NOMO-1 (cell line): ENCODE results near the gene KIF23.

Experiments used
- DNase-seq, 2 experiments: peaks; one replicate each; lab custom pipeline; 2025; ENCODE audit not compliant: unreplicated experiment in 2 of 2; lab: John Stamatoyannopoulos, UW

KIF23 gene

GRCh38 chr15:69394556-69395282 is 19.4 kb upstream of the KIF23 start:
- DNase-seq = peak; percentile 77 to 82

GRCh38 chr15:69395460-69395859 is 18.7 kb upstream of the KIF23 start:
- no peak for DNase-seq

- no peak for DNase-seq
Measured at GRCh38 chr15:69395991-69396390, 18.2 kb upstream of the KIF23 start.

GRCh38 chr15:69398491-69398891 is 15.7 kb upstream of the KIF23 start:
- no peak for DNase-seq

GRCh38 chr15:69400850-69401249 is 13.3 kb upstream of the KIF23 start:
- no peak for DNase-seq

- DNase-seq = no peak
Measured at GRCh38 chr15:69402816-69403215, 11.3 kb upstream of the KIF23 start.

GRCh38 chr15:69403594-69403993 is 10.6 kb upstream of the KIF23 start:
- no peak for DNase-seq

GRCh38 chr15:69405110-69405509 is 9.0 kb upstream of the KIF23 start:
- DNase-seq = no peak

- no peak for DNase-seq
Measured at GRCh38 chr15:69407719-69408400, 6.3 kb upstream of the KIF23 start.

- DNase-seq = no peak
Measured at GRCh38 chr15:69408841-69409240, 5.3 kb upstream of the KIF23 start.

GRCh38 chr15:69410248-69410874 is 3.8 kb upstream of the KIF23 start:
- DNase-seq = no peak

- DNase-seq = no peak
Measured at GRCh38 chr15:69412274-69412673, 1.9 kb upstream of the KIF23 start.

- DNase-seq = no peak
Measured at GRCh38 chr15:69412701-69413100, 1.4 kb upstream of the KIF23 start.

GRCh38 chr15:69414701-69415167 is 585 bp downstream of the KIF23 start:
- DNase-seq = peak; percentile 13 to 53

- no peak for DNase-seq
Measured at GRCh38 chr15:69415381-69415780, 1.2 kb downstream of the KIF23 start.

GRCh38 chr15:69417581-69417980 is 3.4 kb downstream of the KIF23 start:
- DNase-seq = no peak

GRCh38 chr15:69421498-69421897 is 7.3 kb downstream of the KIF23 start:
- DNase-seq = no peak

GRCh38 chr15:69422336-69422895 is 8.3 kb downstream of the KIF23 start:
- DNase-seq = no peak

GRCh38 chr15:69424001-69424400 is 9.9 kb downstream of the KIF23 start:
- no peak for DNase-seq

- DNase-seq = no peak
Measured at GRCh38 chr15:69424748-69425413, 10.7 kb downstream of the KIF23 start.

- no peak for DNase-seq
Measured at GRCh38 chr15:69433831-69434230, 19.7 kb downstream of the KIF23 start.
